Measurements from ENCODE around the gene PET100.

Gene PET100

GRCh38 chr19:7629347-7630054 is at the start of gene PET100, which contains the start of gene XAB2:
Gene PET100 (plus strand): TSS chr19:7629793. CDS start chr19:7629834, 41 bp downstream.
Gene XAB2 (minus strand): TSS chr19:7629545. CDS start chr19:7629527, 18 bp downstream.
- no peaks in the 10 kb centered on the region for H3K9me3 ChIP-seq
- H3K4me1 ChIP-seq, result peaks cover 11% of the 10 kb centered on the region
- in situ Hi-C loops (cut with MboI; ENCODE audit: low sequenced_read_pairs), result no loop called here
- peaks cover 14% of the 10 kb centered on the region for H3K36me3 ChIP-seq (replicated peaks)
- no peaks in the 10 kb centered on the region for H3K27me3 ChIP-seq (ENCODE audit: low read depth)
- H3K4me3 ChIP-seq, result peak within 1 kb of the TSS; percentile 91
- peak; percentile 94 to 96 for DNase-seq (ENCODE audit: low spot score in 2 of 2)

GRCh38 chr19:7582446-7582845 is 47.1 kb upstream of the PET100 start:
- Histone ChIP-seq H3K36me3 (replicated peaks) (no peaks in the 10 kb centered on the region), H3K4me1 (no peaks in the 10 kb centered on the region), H3K9me3 (no peaks in the 10 kb centered on the region), H3K4me3 (no peak overlapping the region), H3K27me3 (ENCODE audit: low read depth) (peaks cover 23% of the 10 kb centered on the region; the same call in 1 of the 2 replicates)
- no peak for DNase-seq (ENCODE audit: low spot score in 2 of 2)
- in situ Hi-C loops (cut with MboI; ENCODE audit: low sequenced_read_pairs), result no loop called here

GRCh38 chr19:7589822-7590221 is 39.8 kb upstream of the PET100 start:
- no peaks in the 10 kb centered on the region for H3K36me3 ChIP-seq (replicated peaks)
- 0 out of 2 replicates have a peak, but pooled peaks cover 2% of the 10 kb centered on the region for H3K27me3 ChIP-seq (ENCODE audit: low read depth)
- DNase-seq (ENCODE audit: low spot score in 2 of 2), result no peak
- H3K9me3 ChIP-seq, result no peaks in the 10 kb centered on the region
- no peak overlapping the region for H3K4me3 ChIP-seq
- in situ Hi-C loops (cut with MboI; ENCODE audit: low sequenced_read_pairs), result no loop called here
- no peaks in the 10 kb centered on the region for H3K4me1 ChIP-seq

GRCh38 chr19:7590256-7590655 is 39.3 kb upstream of the PET100 start:
- no peaks in the 10 kb centered on the region for H3K9me3 ChIP-seq
- 0 out of 2 replicates have a peak, but pooled peaks cover 2% of the 10 kb centered on the region for H3K27me3 ChIP-seq (ENCODE audit: low read depth)
- no peak for DNase-seq (ENCODE audit: low spot score in 2 of 2)
- no peak overlapping the region for H3K4me3 ChIP-seq
- in situ Hi-C loops (cut with MboI; ENCODE audit: low sequenced_read_pairs), result no loop called here
- H3K4me1 ChIP-seq, result no peaks in the 10 kb centered on the region
- H3K36me3 ChIP-seq (replicated peaks), result no peaks in the 10 kb centered on the region

GRCh38 chr19:7595466-7596133 is 34.0 kb upstream of the PET100 start, which contains the start of gene CAMSAP3:
Gene CAMSAP3 (plus strand): TSS chr19:7595863. CDS start chr19:7596003, 140 bp downstream.
- H3K4me1 ChIP-seq, result no peaks in the 10 kb centered on the region; the same call in 1 of the 2 replicates
- H3K36me3 ChIP-seq (replicated peaks), result no peaks in the 10 kb centered on the region
- peak within 1 kb of the TSS; percentile 44 for H3K4me3 ChIP-seq
- DNase-seq (ENCODE audit: low spot score in 2 of 2), result peak; percentile 68 to 91
- H3K9me3 ChIP-seq, result no peaks in the 10 kb centered on the region
- H3K27me3 ChIP-seq (ENCODE audit: low read depth), result no peaks in the 10 kb centered on the region
- in situ Hi-C loops (cut with MboI; ENCODE audit: low sequenced_read_pairs), result no loop called here

GRCh38 chr19:7596211-7596937 is 33.2 kb upstream of the PET100 start:
- Histone ChIP-seq H3K9me3 (no peaks in the 10 kb centered on the region), H3K27me3 (ENCODE audit: low read depth) (no peaks in the 10 kb centered on the region), H3K4me3 (peak overlapping the region; percentile 44), H3K4me1 (no peaks in the 10 kb centered on the region; the same call in 1 of the 2 replicates), H3K36me3 (replicated peaks) (no peaks in the 10 kb centered on the region)
- in situ Hi-C loops (cut with MboI; ENCODE audit: low sequenced_read_pairs), result no loop called here
- no peak for DNase-seq (ENCODE audit: low spot score in 2 of 2)

GRCh38 chr19:7597689-7598088 is 31.9 kb upstream of the PET100 start:
- Histone ChIP-seq H3K4me1 (no peaks in the 10 kb centered on the region; the same call in 1 of the 2 replicates), H3K27me3 (ENCODE audit: low read depth) (no peaks in the 10 kb centered on the region), H3K4me3 (no peak overlapping the region), H3K36me3 (replicated peaks) (no peaks in the 10 kb centered on the region), H3K9me3 (no peaks in the 10 kb centered on the region)
- no peak for DNase-seq (ENCODE audit: low spot score in 2 of 2)
- in situ Hi-C loops (cut with MboI; ENCODE audit: low sequenced_read_pairs), result no loop called here

- H3K4me3 ChIP-seq, result no peak overlapping the region
- H3K4me1 ChIP-seq, result no peaks in the 10 kb centered on the region; the same call in 1 of the 2 replicates
- no peaks in the 10 kb centered on the region for H3K9me3 ChIP-seq
- in situ Hi-C loops (cut with MboI; ENCODE audit: low sequenced_read_pairs), result no loop called here
- H3K27me3 ChIP-seq (ENCODE audit: low read depth), result no peaks in the 10 kb centered on the region
- no peak for DNase-seq (ENCODE audit: low spot score in 2 of 2)
- no peaks in the 10 kb centered on the region for H3K36me3 ChIP-seq (replicated peaks)
These were observed 31.4 kb upstream of the PET100 start for GRCh38 chr19:7598180-7598579.

GRCh38 chr19:7600721-7601120 is 28.9 kb upstream of the PET100 start:
- DNase-seq (ENCODE audit: low spot score in 2 of 2), result no peak
- Histone ChIP-seq H3K4me1 (no peaks in the 10 kb centered on the region; the same call in 1 of the 2 replicates), H3K27me3 (ENCODE audit: low read depth) (no peaks in the 10 kb centered on the region), H3K36me3 (replicated peaks) (no peaks in the 10 kb centered on the region), H3K9me3 (no peaks in the 10 kb centered on the region), H3K4me3 (no peak overlapping the region)
- in situ Hi-C loops (cut with MboI; ENCODE audit: low sequenced_read_pairs), result no loop called here

- no peak overlapping the region for H3K4me3 ChIP-seq
- no peaks in the 10 kb centered on the region for H3K36me3 ChIP-seq (replicated peaks)
- no peak for DNase-seq (ENCODE audit: low spot score in 2 of 2)
- H3K4me1 ChIP-seq, result no peaks in the 10 kb centered on the region
- H3K27me3 ChIP-seq (ENCODE audit: low read depth), result no peaks in the 10 kb centered on the region
- no peaks in the 10 kb centered on the region for H3K9me3 ChIP-seq
- in situ Hi-C loops (cut with MboI; ENCODE audit: low sequenced_read_pairs), result no loop called here
These were observed 27.2 kb upstream of the PET100 start for GRCh38 chr19:7602240-7602934.

GRCh38 chr19:7602935-7603497 is 26.6 kb upstream of the PET100 start:
- Histone ChIP-seq H3K4me1 (no peaks in the 10 kb centered on the region), H3K27me3 (ENCODE audit: low read depth) (no peaks in the 10 kb centered on the region), H3K4me3 (no peak overlapping the region), H3K9me3 (no peaks in the 10 kb centered on the region), H3K36me3 (replicated peaks) (no peaks in the 10 kb centered on the region)
- in situ Hi-C loops (cut with MboI; ENCODE audit: low sequenced_read_pairs), result no loop called here
- no peak for DNase-seq (ENCODE audit: low spot score in 2 of 2)

GRCh38 chr19:7603919-7604318 is 25.7 kb upstream of the PET100 start:
- Histone ChIP-seq H3K9me3 (no peaks in the 10 kb centered on the region), H3K27me3 (ENCODE audit: low read depth) (no peaks in the 10 kb centered on the region), H3K4me1 (no peaks in the 10 kb centered on the region), H3K4me3 (no peak overlapping the region), H3K36me3 (replicated peaks) (no peaks in the 10 kb centered on the region)
- DNase-seq (ENCODE audit: low spot score in 2 of 2), result no peak
- in situ Hi-C loops (cut with MboI; ENCODE audit: low sequenced_read_pairs), result no loop called here

All from HAP-1 (cell line).